B cell (primary cell): Measurements from ENCODE around the gene MRPL4.

Source experiments
- EZH2 ChIP-seq: IDR thresholded peaks from 2 replicates; pipeline ENCODE4 v1.6.1; 2012; ENCODE audit warnings: borderline replicate concordance, low read depth, mild to moderate bottlenecking, moderate library complexity, low read length; ENCODE audit not compliant: insufficient read depth, poor library complexity, severe bottlenecking
- TF ChIP-seq, protein P1 (sequence below): fragments of 200-600 bp; IDR thresholded peaks from one replicate; pipeline ENCODE4 v1.8.0; 2022; ENCODE audit warnings: antibody characterized with exemption, mild to moderate bottlenecking

DNA sequence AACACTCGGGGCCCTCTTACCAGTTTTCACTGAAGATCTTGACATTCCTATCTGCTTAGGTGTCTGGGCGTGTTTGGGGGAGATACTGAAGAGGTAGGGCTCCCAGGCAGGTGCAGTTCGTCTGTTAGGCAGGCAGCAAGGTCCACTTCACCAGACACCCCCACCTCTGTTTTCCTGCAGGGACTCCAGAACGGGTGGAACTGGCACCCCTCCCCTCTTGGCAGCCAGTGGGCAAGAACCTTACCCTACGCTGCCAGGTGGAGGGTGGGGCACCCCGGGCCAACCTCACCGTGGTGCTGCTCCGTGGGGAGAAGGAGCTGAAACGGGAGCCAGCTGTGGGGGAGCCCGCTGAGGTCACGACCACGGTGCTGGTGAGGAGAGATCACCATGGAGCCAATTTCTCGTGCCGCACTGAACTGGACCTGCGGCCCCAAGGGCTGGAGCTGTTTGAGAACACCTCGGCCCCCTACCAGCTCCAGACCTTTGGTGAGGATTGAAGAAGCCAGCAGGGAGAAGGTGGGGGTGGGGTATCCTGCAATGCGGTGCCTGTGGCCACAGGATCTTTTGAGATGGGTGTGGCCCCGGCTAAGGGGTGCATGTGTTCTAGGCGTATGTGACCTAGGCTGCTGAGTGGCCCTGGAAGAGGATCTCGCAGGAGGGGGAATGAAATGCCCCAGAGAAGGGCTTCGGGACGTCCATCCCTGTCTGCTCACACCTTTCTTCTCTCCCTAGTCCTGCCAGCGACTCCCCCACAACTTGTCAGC is 31.5 kb downstream of the MRPL4 start:
- TF ChIP-seq, protein P1, sequence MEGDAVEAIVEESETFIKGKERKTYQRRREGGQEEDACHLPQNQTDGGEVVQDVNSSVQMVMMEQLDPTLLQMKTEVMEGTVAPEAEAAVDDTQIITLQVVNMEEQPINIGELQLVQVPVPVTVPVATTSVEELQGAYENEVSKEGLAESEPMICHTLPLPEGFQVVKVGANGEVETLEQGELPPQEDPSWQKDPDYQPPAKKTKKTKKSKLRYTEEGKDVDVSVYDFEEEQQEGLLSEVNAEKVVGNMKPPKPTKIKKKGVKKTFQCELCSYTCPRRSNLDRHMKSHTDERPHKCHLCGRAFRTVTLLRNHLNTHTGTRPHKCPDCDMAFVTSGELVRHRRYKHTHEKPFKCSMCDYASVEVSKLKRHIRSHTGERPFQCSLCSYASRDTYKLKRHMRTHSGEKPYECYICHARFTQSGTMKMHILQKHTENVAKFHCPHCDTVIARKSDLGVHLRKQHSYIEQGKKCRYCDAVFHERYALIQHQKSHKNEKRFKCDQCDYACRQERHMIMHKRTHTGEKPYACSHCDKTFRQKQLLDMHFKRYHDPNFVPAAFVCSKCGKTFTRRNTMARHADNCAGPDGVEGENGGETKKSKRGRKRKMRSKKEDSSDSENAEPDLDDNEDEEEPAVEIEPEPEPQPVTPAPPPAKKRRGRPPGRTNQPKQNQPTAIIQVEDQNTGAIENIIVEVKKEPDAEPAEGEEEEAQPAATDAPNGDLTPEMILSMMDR = no peak
- no peak for TF ChIP-seq EZH2
